22Rv1 (cell line): ENCODE results near the gene DUSP16.

Source experiments
- ZFX ChIP-seq: fragments of 450-650 bp; IDR thresholded peaks from 2 replicates; pipeline ENCODE4 v1.6.1; 2017; ENCODE audit warnings: antibody characterized with exemption, borderline replicate concordance
- TF ChIP-seq, protein P1 (sequence below): fragments of 450-650 bp; IDR thresholded peaks from 2 replicates; pipeline ENCODE4 v1.5.1; 2017; ENCODE audit warnings: mild to moderate bottlenecking

DNA sequence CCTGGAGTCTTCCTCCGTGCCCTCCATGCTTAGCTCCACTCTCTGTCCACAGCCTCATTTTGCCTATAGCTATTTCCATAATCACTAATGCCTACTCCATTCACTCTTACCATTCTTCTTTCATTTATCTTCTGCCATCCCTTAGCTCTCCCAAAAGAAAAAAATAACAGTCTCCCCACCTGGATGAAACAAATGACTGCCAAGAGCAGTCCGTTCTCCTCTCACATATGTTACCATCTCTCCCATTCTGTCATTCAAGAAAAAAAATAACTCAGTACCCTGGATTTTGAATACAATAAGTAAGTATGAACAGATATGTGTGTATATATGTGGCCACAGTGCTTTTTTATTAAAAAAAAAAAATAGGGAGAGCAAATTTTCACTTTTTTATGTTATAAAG is 13.2 kb downstream of the DUSP16 start:
- TF ChIP-seq, protein P1, sequence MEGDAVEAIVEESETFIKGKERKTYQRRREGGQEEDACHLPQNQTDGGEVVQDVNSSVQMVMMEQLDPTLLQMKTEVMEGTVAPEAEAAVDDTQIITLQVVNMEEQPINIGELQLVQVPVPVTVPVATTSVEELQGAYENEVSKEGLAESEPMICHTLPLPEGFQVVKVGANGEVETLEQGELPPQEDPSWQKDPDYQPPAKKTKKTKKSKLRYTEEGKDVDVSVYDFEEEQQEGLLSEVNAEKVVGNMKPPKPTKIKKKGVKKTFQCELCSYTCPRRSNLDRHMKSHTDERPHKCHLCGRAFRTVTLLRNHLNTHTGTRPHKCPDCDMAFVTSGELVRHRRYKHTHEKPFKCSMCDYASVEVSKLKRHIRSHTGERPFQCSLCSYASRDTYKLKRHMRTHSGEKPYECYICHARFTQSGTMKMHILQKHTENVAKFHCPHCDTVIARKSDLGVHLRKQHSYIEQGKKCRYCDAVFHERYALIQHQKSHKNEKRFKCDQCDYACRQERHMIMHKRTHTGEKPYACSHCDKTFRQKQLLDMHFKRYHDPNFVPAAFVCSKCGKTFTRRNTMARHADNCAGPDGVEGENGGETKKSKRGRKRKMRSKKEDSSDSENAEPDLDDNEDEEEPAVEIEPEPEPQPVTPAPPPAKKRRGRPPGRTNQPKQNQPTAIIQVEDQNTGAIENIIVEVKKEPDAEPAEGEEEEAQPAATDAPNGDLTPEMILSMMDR: no peak
- no peak for TF ChIP-seq ZFX
